Measurements from ENCODE around the gene CYP4X1.
"Not testable (repeated sequence)": the region's sequence is repeated elsewhere in the genome, so short reads cannot be mapped to it uniquely, and the experiment has no call there.

CYP4X1 gene

DNA sequence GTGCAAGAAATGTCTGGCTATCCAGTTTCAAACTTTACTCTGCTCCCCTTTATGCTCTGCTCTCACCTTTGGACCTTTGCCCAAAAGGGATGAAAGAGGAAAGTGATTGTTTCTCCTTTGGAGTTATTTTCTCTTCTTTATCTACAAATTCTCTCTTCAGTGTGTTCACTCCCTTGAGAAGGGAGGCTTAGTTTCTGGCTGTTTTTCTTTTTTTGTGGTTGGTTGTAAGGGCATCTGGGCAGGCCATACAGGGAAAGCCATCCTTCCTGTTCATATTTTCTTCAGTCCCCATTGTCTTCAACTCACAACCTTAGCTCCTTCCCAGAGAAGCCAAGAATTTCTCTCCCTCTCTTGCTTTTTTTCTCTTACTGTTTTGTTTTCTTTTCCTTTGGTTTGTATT, 46.0 kb downstream of the CYP4X1 start:
- not testable (repeated sequence) for DNase-seq

DNA sequence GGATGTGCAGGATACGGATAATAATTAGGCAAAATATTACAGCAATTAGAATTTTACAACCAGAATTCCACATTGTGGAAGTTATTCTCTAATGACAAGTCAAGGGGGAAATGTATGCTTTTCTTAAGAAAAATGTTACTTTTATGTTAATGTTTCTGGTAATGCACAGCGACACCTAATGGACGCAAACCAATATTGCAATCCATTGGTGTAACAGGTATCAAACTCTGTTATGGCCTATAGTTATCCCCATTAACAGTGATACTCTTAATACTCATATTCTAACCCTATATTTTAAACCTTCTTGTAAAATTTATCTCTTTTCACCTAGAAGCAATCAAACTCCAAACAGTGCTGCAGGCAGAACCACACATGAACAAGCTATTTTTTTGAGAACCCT, 65.9 kb downstream of the CYP4X1 start:
- DNase-seq: peak; percentile 1

DNA sequence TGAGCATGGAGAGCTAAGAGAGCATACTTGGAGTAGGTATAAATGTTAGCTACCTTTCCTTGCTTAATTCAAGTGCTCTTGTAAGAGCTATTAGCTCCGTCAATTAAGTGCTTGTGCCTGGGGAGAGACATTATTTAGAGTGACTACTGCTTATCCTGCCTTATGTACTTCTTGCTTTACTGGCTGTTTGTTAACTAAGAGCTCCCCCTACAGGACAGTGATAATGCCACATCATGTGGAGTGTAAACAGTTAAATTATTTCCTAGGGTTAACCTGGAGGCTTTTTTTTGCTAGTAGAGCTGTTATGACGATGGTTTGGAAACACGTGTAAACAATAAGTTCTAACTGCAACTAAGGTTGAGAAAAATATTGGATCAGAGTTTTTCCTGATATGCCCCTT, 68.0 kb downstream of the CYP4X1 start:
- DNase-seq: not testable (repeated sequence)
